ENCODE results near the gene BSDC1. TPM values are rescaled to one million over a fixed set of nuclear protein-coding genes. Genes with fewer than 3 reads are reported as not detected.
"Not testable (repeated sequence)": the region's sequence is repeated elsewhere in the genome, so short reads cannot be mapped to it uniquely, and the experiment has no call there.

Gene BSDC1
- total RNA-seq, 1 experiment from 2014 or later: 33.4 TPM

DNA sequence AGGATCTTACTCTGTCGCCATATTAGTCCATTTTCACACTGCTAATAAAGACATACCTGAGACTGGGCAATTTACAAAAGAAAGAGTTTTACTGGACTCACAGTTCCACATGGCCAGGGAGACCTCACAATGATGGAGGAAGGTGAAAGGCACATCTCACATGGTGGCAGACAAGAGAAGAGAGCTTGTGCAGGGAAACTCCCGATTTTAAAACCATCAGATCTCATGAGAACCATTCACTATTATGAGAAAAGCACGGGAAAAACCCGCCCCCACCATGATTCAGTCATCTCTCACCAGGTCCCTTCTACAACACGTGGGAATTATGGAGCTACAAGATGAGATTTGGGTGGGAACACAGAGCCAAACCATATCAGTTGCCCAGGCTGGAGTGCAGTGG is 2.3 kb upstream of the BSDC1 start:
- DNase-seq (ENCODE audit: low read depth): not testable (repeated sequence)

GRCh38 chr1:32394890-32395432 is 720 bp upstream of the BSDC1 start:
- no peak for DNase-seq (ENCODE audit: low read depth)

DNA sequence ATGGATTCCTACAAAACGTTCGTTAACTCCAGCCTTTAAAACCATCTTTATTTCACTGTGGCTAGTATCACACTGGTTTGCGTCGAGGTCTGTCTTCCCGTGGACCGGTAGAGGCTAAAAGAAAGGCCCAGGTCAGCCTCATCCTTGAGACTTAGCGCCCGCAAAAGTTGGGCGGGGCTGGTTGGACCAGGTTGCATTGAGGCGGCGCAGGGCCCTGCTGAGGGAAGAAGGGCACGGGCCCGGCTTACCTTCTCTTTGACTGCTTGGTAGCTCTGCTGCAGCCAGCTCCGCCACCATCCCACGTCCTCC is 455 bp downstream of the BSDC1 start:
- no peak for DNase-seq (ENCODE audit: low read depth)

GRCh38 chr1:32393136-32393535 is 1.1 kb downstream of the BSDC1 start:
- no peak for DNase-seq (ENCODE audit: low read depth)

GRCh38 chr1:32392325-32392724 is 1.9 kb downstream of the BSDC1 start:
- no peak for DNase-seq (ENCODE audit: low read depth)

GRCh38 chr1:32390904-32391870 is 3.1 kb downstream of the BSDC1 start:
- DNase-seq (ENCODE audit: low read depth): no peak

GRCh38 chr1:32388641-32389040 is 5.6 kb downstream of the BSDC1 start:
- no peak for DNase-seq (ENCODE audit: low read depth)

DNA sequence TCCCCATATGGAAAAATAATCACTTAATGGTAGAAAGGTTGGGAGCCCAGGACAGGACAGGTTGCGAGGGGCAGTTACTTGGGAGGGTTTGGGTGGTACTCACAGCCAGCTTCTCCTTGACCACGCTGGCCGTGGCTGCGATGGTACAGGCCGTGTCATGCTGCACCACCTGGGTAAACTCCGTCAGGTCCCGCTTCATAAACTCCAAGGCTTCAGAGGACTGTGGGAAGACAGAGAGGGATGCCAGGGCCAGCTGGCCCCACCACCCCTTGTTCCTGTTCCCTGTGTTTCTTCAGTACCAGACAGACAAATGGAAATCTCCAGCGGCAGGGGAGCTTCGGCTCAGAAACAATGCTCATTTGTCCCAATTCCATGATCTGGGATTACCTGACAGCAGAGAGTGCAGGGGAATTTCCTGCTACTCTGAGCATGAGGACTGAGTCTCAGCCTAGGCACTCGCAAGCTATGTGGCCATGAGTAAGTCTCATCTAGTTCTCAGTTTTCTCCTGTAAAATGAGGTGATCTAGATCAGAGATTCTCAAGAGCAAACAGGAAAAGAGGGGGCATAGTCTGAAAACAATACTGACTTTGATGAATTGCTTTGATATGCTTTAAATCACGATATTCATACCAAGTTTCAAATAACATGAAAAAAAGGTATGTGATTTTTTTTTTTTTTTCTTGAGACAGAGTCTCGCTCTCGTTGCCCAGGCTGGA is 7.4 kb downstream of the BSDC1 start:
- DNase-seq (ENCODE audit: low read depth): no peak

DNA sequence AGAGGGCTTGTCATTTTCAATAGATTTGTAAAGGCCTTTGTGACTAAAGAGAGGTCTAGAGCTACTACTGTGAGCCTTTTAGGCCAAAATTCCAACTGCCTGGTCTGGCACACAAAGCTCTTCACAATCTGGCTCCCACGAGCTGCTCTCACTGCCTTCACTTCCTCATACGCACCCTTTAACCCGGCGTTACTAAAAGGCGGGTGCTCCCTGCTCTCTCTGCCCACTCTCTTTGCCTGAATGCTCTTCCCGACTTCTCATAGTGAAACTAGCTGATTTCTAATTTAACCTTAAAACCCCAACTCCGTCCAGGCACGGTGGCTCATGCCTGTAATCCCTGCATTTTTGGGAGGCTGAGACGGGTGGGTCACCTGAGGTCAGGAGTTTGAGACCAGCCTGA is 14.2 kb downstream of the BSDC1 start:
- DNase-seq (ENCODE audit: low read depth): no peak

DNA sequence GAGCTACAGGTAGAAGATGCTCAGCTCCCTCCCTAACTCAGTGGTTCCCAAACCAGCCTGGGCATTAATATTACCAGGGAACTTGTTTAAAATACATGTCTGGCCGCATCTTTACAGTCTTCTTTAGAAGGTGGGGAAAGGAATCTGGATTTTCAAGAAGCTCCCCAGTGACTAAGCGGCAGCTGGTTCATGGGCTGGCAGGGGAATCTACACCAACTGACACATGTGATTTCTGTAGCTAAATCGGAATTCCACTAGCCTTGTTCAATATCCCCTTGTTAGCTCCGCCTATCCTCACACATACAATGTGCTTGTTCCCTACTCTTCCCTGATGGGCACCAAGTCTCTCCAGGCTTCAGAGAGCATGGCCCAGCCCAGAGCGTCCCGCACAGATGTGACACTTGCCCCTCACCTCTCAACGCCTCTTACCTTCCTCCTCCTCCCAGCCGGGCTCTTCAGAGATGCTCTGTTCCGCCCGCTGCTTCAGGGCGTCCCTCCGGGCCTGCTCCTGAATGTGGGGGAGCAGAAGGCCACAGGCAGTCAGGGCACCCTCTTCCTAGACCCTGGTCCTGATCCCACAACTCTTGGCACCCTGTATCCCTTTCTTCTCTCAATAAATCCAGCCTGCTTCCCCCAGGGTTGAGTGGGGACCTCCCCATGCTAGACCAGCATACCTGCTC is 16.6 kb downstream of the BSDC1 start:
- DNase-seq (ENCODE audit: low read depth): no peak

DNA sequence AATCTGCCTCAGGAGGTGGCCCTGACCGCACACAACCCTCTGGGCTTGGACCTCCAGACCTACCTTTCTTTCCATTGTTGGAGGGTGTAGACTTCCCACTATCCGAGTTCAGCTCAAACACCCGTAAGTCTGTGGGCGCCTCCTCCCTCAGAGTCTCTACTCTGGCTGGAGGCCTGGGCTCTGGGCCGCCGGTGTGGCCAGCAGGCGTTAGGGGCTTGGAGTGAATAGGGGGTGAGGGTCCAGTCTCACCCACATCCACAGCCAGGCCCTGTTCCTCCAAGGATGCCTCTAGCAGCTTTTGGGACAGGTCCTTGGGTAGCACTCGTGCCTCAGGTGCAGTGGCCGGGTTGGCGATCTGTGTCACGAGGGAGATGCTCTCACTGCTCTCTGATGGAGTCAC is 18.0 kb downstream of the BSDC1 start:
- no peak for DNase-seq (ENCODE audit: low read depth)

- DNase-seq (ENCODE audit: low read depth): no peak
These were observed 20.1 kb downstream of the BSDC1 start for GRCh38 chr1:32373996-32374592.

DNA sequence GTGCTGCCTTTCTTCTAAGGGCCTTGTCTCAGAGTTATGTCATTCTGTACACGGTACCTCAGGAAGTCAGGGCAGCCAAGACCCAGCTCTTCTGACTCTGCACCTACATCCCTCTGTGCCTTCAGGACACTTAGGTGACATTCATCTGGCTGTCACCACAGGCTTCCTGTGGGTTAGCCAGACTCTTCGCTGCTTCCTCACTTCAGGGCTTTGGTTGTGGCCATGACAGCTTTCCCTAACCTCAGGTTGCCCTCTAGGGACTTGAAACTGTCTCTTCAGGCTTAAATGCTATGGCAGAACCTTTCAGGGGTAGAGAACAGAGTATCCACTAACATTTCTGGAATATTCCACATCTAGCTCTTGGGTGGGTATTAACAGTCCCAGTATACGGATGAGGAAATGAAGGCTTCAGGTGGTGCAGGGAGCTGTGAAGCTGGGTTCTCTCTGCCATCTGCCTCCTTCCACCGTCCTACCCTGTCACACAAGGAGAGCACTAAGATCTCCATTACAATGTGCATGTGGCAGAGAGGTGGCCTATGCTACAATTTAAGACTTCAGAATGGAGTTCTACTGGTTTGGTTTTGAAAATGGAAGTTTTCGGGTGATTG is 22.0 kb downstream of the BSDC1 start:
- no peak for DNase-seq (ENCODE audit: low read depth)

DNA sequence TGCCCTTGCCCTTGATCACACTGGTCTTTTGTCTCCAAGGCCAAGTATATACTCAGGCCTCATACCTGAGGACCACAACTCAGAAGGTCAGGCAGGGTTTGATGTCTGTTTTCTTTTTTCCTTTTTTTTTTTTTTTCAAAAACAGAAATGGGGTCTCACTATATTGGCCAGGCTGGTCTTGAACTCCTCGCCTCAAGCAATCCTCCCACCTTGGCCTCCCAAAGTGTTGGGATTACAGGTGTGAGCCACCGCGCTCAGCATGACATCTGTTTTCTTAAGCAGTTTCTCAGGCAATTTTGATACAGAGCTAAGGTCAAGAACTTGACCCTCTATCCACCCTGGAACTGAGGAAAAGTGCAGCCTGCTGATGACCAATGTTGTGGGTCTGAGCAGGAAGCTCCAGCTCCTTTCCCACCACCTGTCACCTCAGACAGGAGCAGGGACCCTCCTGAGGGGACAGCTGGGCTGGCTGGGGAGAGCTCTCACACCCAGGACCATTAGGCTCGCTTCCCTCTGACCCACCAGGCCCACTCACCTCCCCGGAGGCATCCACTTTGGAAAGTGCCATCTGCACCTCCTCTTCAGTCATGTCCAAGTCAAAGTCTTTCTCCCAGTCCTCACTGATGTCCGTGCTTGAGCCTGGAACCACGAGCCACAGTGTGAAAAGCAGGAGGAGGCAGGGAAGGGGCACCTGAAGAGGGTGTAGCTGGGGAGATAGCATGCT is 26.2 kb downstream of the BSDC1 start:
- no peak for DNase-seq (ENCODE audit: low read depth)

DNA sequence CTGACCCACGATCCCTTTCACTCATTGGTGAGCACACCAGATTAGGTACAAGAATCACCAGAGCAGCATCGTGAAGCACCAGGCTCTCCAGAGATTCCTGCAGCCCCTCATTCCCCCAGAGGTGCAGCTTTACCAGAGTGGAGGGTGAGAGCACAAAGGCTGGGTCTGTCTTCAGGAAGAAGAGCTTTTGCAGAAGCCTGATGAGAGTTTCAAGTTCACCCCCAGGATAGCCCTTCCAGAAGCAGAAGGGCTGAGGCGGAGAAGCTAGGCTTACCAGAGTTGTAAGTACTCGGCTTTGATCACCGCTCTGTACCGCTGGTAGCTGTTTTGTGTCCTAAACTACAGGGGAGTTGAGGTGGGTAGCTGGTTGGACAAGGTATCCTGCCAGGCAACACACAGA is 28.8 kb downstream of the BSDC1 start:
- no peak for DNase-seq (ENCODE audit: low read depth)

DNA sequence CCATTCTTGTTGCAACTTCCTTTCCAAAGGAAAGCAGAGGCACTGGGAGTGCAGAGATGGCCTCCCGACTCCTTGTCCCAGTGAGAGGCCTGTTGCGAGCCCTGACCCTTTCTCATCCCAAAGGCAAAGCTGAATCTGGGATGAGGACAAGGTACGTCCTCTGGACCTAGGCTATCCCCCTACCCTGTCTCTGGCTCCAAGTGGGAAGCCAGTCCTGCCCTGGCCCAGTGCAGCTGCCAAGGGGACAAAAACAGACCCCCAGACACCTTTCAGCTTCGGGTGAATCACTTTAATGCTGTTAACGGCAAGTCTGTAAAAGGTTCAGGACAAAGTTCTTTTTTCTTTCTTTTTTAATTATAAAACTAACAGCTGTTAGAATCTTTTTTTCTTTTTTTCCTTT is 29.4 kb downstream of the BSDC1 start:
- no peak for DNase-seq (ENCODE audit: low read depth)

- no peak for DNase-seq (ENCODE audit: low read depth)
These were observed 30.5 kb downstream of the BSDC1 start for GRCh38 chr1:32363713-32364112.

- DNase-seq (ENCODE audit: low read depth): no peak
These were observed 31.5 kb downstream of the BSDC1 start, which contains the start of the genes FAM229A and TSSK3 for GRCh38 chr1:32362474-32363313. TSS of gene FAM229A (minus strand) at chr1:32362485. CDS start at chr1:32362091, 394 bp downstream. TSS of gene TSSK3 (plus strand) at chr1:32362539. CDS start at chr1:32362702, 163 bp downstream.

Measured in HT1080 (cell line).